H9 (cell line): ENCODE measurements around the gene LDHAL6B. TPM values are rescaled to one million over a fixed set of nuclear protein-coding genes. Genes with fewer than 3 reads are reported as not detected.

Experiments
- DNase-seq: peaks from one replicate; pipeline ENCODE4 v3.0.0-alpha.2; 2017
- H2AFZ ChIP-seq: one replicate; pipeline ENCODE4 v1.6.1; 2013; ENCODE audit warnings: mild to moderate bottlenecking, low read length, control low read depth, moderate library complexity
- H2AK5ac ChIP-seq: 2 replicates; pipeline ENCODE4 v1.6.1; 2013; ENCODE audit warnings: low read length, control low read depth, mixed read lengths; ENCODE audit not compliant: insufficient read length
- H2BK120ac ChIP-seq: one replicate; pipeline ENCODE4 v1.6.1; 2013; ENCODE audit warnings: low read depth, mild to moderate bottlenecking, low read length, control low read depth, inconsistent platforms; ENCODE audit not compliant: poor library complexity, severe bottlenecking
- H2BK12ac ChIP-seq: 2 replicates; pipeline ENCODE4 v1.6.1; 2013; ENCODE audit warnings: low read length, control low read depth, mixed read lengths, low read depth; ENCODE audit not compliant: insufficient read length
- H2BK15ac ChIP-seq: 2 replicates; pipeline ENCODE4 v1.6.1; 2013; ENCODE audit warnings: low read depth, low read length, control low read depth
- H2BK20ac ChIP-seq: one replicate; pipeline ENCODE4 v1.6.1; 2013; ENCODE audit warnings: low read depth, mild to moderate bottlenecking, low read length, control low read depth, inconsistent platforms; ENCODE audit not compliant: poor library complexity, severe bottlenecking
- H2BK5ac ChIP-seq: 2 replicates; pipeline ENCODE4 v1.6.1; 2013; ENCODE audit warnings: low read length, control low read depth, mixed read lengths; ENCODE audit not compliant: insufficient read length
- H3K14ac ChIP-seq: 2 replicates; pipeline ENCODE4 v1.6.1; 2013; ENCODE audit warnings: low read length, control low read depth; ENCODE audit not compliant: insufficient read depth
- H3K18ac ChIP-seq: 2 replicates; pipeline ENCODE4 v1.6.1; 2013; ENCODE audit warnings: low read depth, mild to moderate bottlenecking, mixed read lengths, low read length, control low read depth; ENCODE audit not compliant: insufficient read length
- H3K23ac ChIP-seq: 2 replicates; pipeline ENCODE4 v1.6.1; 2013; ENCODE audit warnings: low read length, control low read depth, mixed read lengths, low read depth; ENCODE audit not compliant: insufficient read length
- H3K23me2 ChIP-seq: 2 replicates; pipeline ENCODE4 v1.6.1; 2013; ENCODE audit warnings: low read depth, mild to moderate bottlenecking, mixed read lengths, low read length, control low read depth; ENCODE audit not compliant: insufficient read length, poor library complexity, severe bottlenecking
- H3K27ac ChIP-seq: 2 replicates; pipeline ENCODE4 v1.5.1; 2013; ENCODE audit warnings: low read length, control low read depth, mixed read lengths, low read depth; ENCODE audit not compliant: insufficient read length
- H3K27me3 ChIP-seq: 2 replicates; pipeline ENCODE4 v1.6.1; 2013; ENCODE audit warnings: low read length, control low read depth, inconsistent platforms; ENCODE audit not compliant: insufficient read depth
- H3K4ac ChIP-seq: 2 replicates; pipeline ENCODE4 v1.6.1; 2013; ENCODE audit warnings: low read depth, mild to moderate bottlenecking, control low read depth, inconsistent platforms, low read length, moderate library complexity
- H3K4me1 ChIP-seq: 2 replicates; pipeline ENCODE4 v1.6.1; 2013; ENCODE audit warnings: low read length, control low read depth, inconsistent platforms; ENCODE audit not compliant: insufficient read depth
- H3K4me2 ChIP-seq: 2 replicates; pipeline ENCODE4 v1.6.1; 2013; ENCODE audit warnings: low read length, control low read depth, mixed read lengths; ENCODE audit not compliant: insufficient read length, insufficient read depth
- H3K56ac ChIP-seq: 2 replicates; pipeline ENCODE4 v1.6.1; 2013; ENCODE audit warnings: low read depth, mild to moderate bottlenecking, mixed read lengths, low read length, control low read depth; ENCODE audit not compliant: insufficient read length
- H3K79me1 ChIP-seq: 2 replicates; pipeline ENCODE4 v1.6.1; 2013; ENCODE audit warnings: low read depth, mild to moderate bottlenecking, moderate library complexity, low read length, control low read depth, inconsistent platforms; ENCODE audit not compliant: insufficient read depth, poor library complexity, severe bottlenecking
- H3K79me2 ChIP-seq: 2 replicates; pipeline ENCODE4 v1.6.1; 2013; ENCODE audit warnings: low read length, control low read depth, inconsistent platforms; ENCODE audit not compliant: insufficient read depth
- H3K9ac ChIP-seq: 2 replicates; pipeline ENCODE4 v1.6.1; 2013; ENCODE audit warnings: low read length, control low read depth, mixed read lengths; ENCODE audit not compliant: insufficient read length; ENCODE audit errors: extremely low read depth
- H3K9me3 ChIP-seq: one replicate; pipeline ENCODE4 v1.6.1; 2013; ENCODE audit warnings: low read depth, low read length, inconsistent platforms; ENCODE audit not compliant: control insufficient read depth
- H3T11ph ChIP-seq: one replicate; pipeline ENCODE4 v1.6.1; 2013; ENCODE audit warnings: mild to moderate bottlenecking, low read length, control low read depth, inconsistent platforms
- H4K20me1 ChIP-seq: one replicate; pipeline ENCODE4 v1.6.1; 2013; ENCODE audit not compliant: control insufficient read depth, insufficient read length, insufficient read depth
- H4K5ac ChIP-seq: 2 replicates; pipeline ENCODE4 v1.6.1; 2013; ENCODE audit warnings: low read depth, mild to moderate bottlenecking, mixed read lengths, low read length, control low read depth; ENCODE audit not compliant: insufficient read length
- H4K8ac ChIP-seq: replicated peaks from 2 replicates; pipeline ENCODE4 v1.6.1; 2013; ENCODE audit warnings: low read length, control low read depth, mixed read lengths, low read depth; ENCODE audit not compliant: insufficient read length
- H4K91ac ChIP-seq: 2 replicates; pipeline ENCODE4 v1.6.1; 2013; ENCODE audit warnings: low read depth, mild to moderate bottlenecking, moderate library complexity, mixed read lengths, low read length, control low read depth; ENCODE audit not compliant: insufficient read length
- H3K27ac Mint-ChIP-seq, 3 experiments: 2 replicates in 2 of 3; 3 replicates in 1 of 3; pipeline ENCODE4 v1.8.0; 2020 to 2021; ENCODE audit warnings: mixed read lengths in 3 of 3, mild to moderate bottlenecking in 1 of 3, moderate library complexity in 1 of 3
- H3K27me3 Mint-ChIP-seq: 2 replicates; pipeline ENCODE4 v1.8.0; 2021; ENCODE audit warnings: low read depth, mild to moderate bottlenecking, moderate library complexity, mixed read lengths
- H3K36me3 Mint-ChIP-seq, 3 experiments: 2 replicates in 2 of 3; 3 replicates in 1 of 3; pipeline ENCODE4 v1.8.0; 2020 to 2021; ENCODE audit warnings: low read depth in 3 of 3, mixed read lengths in 3 of 3; ENCODE audit not compliant: insufficient read depth in 1 of 3
- H3K4me1 Mint-ChIP-seq, 2 experiments: 2 replicates each; pipeline ENCODE4 v1.8.0; 2020; ENCODE audit warnings: mixed read lengths in 2 of 2
- H3K4me3 Mint-ChIP-seq, 2 experiments: 2 replicates in 1 of 2; 3 replicates in 1 of 2; pipeline ENCODE4 v1.8.0; 2020 to 2021; ENCODE audit warnings: mild to moderate bottlenecking in 2 of 2, mixed read lengths in 2 of 2, moderate library complexity in 1 of 2
- H3K9me3 Mint-ChIP-seq, 2 experiments: 2 replicates in 1 of 2; 3 replicates in 1 of 2; pipeline ENCODE4 v1.8.0; 2020; ENCODE audit warnings: mild to moderate bottlenecking in 2 of 2, mixed read lengths in 2 of 2, moderate library complexity in 1 of 2
- CTCF ChIP-seq: fragments of 200-600 bp; sonication (generic); conservative IDR thresholded peaks from 3 replicates; pipeline ENCODE4 v1.8.0; 2021; ENCODE audit warnings: antibody characterized with exemption, mild to moderate bottlenecking
- WGBS: extraction: QIAGEN DNeasy Blood & Tissue Kit; methylation state at CpG from one replicate; pipeline ENCODE4 v1.1.7; 2013; ENCODE audit warnings: missing lambda C conversion rate, low lambda C conversion rate, mixed read lengths; ENCODE audit not compliant: insufficient read length; ENCODE audit errors: extremely low coverage; 5-methylcytosine and 5-hydroxymethylcytosine counted together
- total RNA-seq: library from RNA; stranded (reverse); gene quantifications from 2 replicates; pipeline ENCODE4 v1.2.1, GENCODE V29; 2021

LDHAL6B gene
- total RNA-seq, 1 experiment from 2014 or later: not detected

GRCh38 chr15:59256482-59256881 lies 49.8 kb downstream of the LDHAL6B start:
- no peaks in the 10 kb centered on the region for H3K27me3 ChIP-seq
- Mint-ChIP-seq H3K27ac (no peak overlapping the region), H3K4me3 (no peak overlapping the region), H3K4me1 (peaks cover 2 to 6% of the 10 kb centered on the region in 2 experiments; a peak in 3 of 4 replicates), H3K9me3 (no peaks in the 10 kb centered on the region), H3K36me3 (peaks cover 0 to 43% (median 21%) of the 10 kb centered on the region in 3 experiments; a peak in 5 of 7 replicates), H3K27me3 (no peaks in the 10 kb centered on the region)
- H4K20me1 ChIP-seq: no peaks in the 10 kb centered on the region
- no peaks in the 10 kb centered on the region for H3K79me2 ChIP-seq
- no CpG with 5 or more reads among the region's 8 CpGs for WGBS
- no peak overlapping the region for H2AFZ ChIP-seq
- H3K9ac ChIP-seq: no peak overlapping the region
- no peak overlapping the region for H3K14ac ChIP-seq
- no peak for TF ChIP-seq CTCF
- H4K5ac ChIP-seq: no peak overlapping the region
- no peak overlapping the region for H2BK20ac ChIP-seq
- H4K8ac ChIP-seq: no peak overlapping the region
- no peaks in the 10 kb centered on the region for H3K9me3 ChIP-seq
- no peak overlapping the region for H3K56ac ChIP-seq
- H2BK120ac ChIP-seq: no peak overlapping the region
- H2BK12ac ChIP-seq: no peak overlapping the region
- no peak overlapping the region for H3K27ac ChIP-seq
- H3K4me1 ChIP-seq: no peaks in the 10 kb centered on the region
- H3K4me2 ChIP-seq: no peak overlapping the region
- no peaks in the 10 kb centered on the region for H3K23me2 ChIP-seq
- no peak overlapping the region for H3K4ac ChIP-seq
- H3T11ph ChIP-seq: no peak overlapping the region
- H3K23ac ChIP-seq: no peak overlapping the region
- no peaks in the 10 kb centered on the region for H3K79me1 ChIP-seq
- no peak overlapping the region for H2AK5ac ChIP-seq
- no peak for DNase-seq
- H2BK15ac ChIP-seq: no peak overlapping the region
- no peak overlapping the region for H4K91ac ChIP-seq
- H3K18ac ChIP-seq: no peak overlapping the region
- no peak overlapping the region for H2BK5ac ChIP-seq
